HepG2 (cell line): ENCODE data around the gene ZNF284. TPM values are rescaled to one million over a fixed set of nuclear protein-coding genes. Genes with fewer than 3 reads are reported as not detected.

Experiments
- ATAC-seq: fragments of 200-7000 bp; cut with Tn5 transposase; 3 replicates; pipeline ENCODE4 v1.9.1; 2020; ENCODE audit warnings: mild to moderate bottlenecking, moderate library complexity
- BruUV-seq: library from RNA; stranded (reverse); fragments of 400-500 nt; replicated peaks from 2 replicates; lab custom pipeline; 2021; lab: Mats Ljungman, UMichigan
- CTCF ChIA-PET: fragments of 300-600 bp; formaldehyde crosslinking; extraction: SDS; loops from one replicate; lab custom pipeline; 2021; ENCODE audit warnings: low total read pairs, inconsistent platforms, low intra/inter-chr PET ratio; lab: Yijun Ruan, JAX
- POLR2A ChIA-PET: fragments of 350-600 bp; sonication (Branson Sonifier 250); formaldehyde crosslinking; loops from one replicate; lab custom pipeline; 2020; ENCODE audit warnings: antibody characterized with exemption, inconsistent platforms; lab: Yijun Ruan, JAX
- DNase-seq: peaks from one replicate; pipeline ENCODE4 v3.0.0-alpha.2; 2015; ENCODE audit warnings: low spot score
- FAIRE-seq: peaks from 3 replicates; lab custom pipeline; 2011; peaks lifted over from hg19 to GRCh38; lab: Jason Lieb, UNC
- H2AFZ ChIP-seq: one replicate; pipeline ENCODE4 v1.6.1; 2011; ENCODE audit warnings: low read length, inconsistent platforms
- H3K27ac ChIP-seq: fragments of 300-600 bp; 3 replicates; pipeline ENCODE4 v1.8.0; 2011; ENCODE audit warnings: mixed run types, mild to moderate bottlenecking, mixed read lengths, low read length, inconsistent platforms; ENCODE audit not compliant: insufficient read depth; ENCODE audit errors: extremely low read length
- H3K27me3 ChIP-seq, 2 experiments: fragments of 200-600 bp in 1 of 2; 2 replicates in 1 of 2; 3 replicates in 1 of 2; pipeline versions ENCODE4 v1.6.0 to v1.8.0; 2011; ENCODE audit warnings: low read length in 2 of 2, mild to moderate bottlenecking in 2 of 2, moderate library complexity in 2 of 2, inconsistent platforms in 1 of 2; ENCODE audit not compliant: insufficient read depth in 2 of 2, control insufficient read depth in 1 of 2
- H3K36me3 ChIP-seq, 2 experiments: fragments of 200-600 bp in 1 of 2; replicated peaks in 1 of 2; 2 replicates in 1 of 2; 3 replicates in 1 of 2; pipeline versions ENCODE4 v1.5.1 to v1.8.0; 2011; ENCODE audit warnings: low read length in 2 of 2, inconsistent platforms in 1 of 2; ENCODE audit not compliant: insufficient read depth in 2 of 2, control insufficient read depth in 1 of 2
- H3K4me1 ChIP-seq: 2 replicates; pipeline ENCODE4 v1.5.1; 2012; ENCODE audit warnings: low read length, inconsistent platforms; ENCODE audit not compliant: insufficient read depth
- H3K4me2 ChIP-seq: 2 replicates; pipeline ENCODE4 v1.6.0; 2011; ENCODE audit warnings: low read depth, low read length, inconsistent platforms
- H3K4me3 ChIP-seq, 3 experiments: fragments of 200-600 bp in 1 of 3; sonication (generic), shearing (Covaris generic) in 1 of 3; replicated peaks in 1 of 3; 2 replicates each; pipeline ENCODE4 v1.5.1; 2011 to 2016; ENCODE audit warnings: low read length in 3 of 3, inconsistent platforms in 2 of 3, low read depth in 2 of 3, mild to moderate bottlenecking in 2 of 3, control low read depth in 1 of 3, mixed read lengths in 1 of 3; ENCODE audit not compliant: insufficient read depth in 1 of 3
- H3K79me2 ChIP-seq: one replicate; pipeline ENCODE4 v1.6.1; 2011; ENCODE audit warnings: low read length, inconsistent platforms; ENCODE audit not compliant: insufficient read depth
- H3K9ac ChIP-seq: 2 replicates; pipeline ENCODE4 v1.6.0; 2011; ENCODE audit warnings: mild to moderate bottlenecking, low read depth, low read length, inconsistent platforms; ENCODE audit not compliant: insufficient read depth
- H3K9me3 ChIP-seq: 2 replicates; pipeline ENCODE4 v1.5.1; 2012; ENCODE audit warnings: mild to moderate bottlenecking, low read length
- H4K20me1 ChIP-seq: 2 replicates; pipeline ENCODE4 v1.6.0; 2011; ENCODE audit warnings: inconsistent platforms, mild to moderate bottlenecking, low read length, moderate library complexity; ENCODE audit not compliant: insufficient read depth
- ERF ChIP-seq: IDR thresholded peaks from 2 replicates; pipeline ENCODE4 v1.6.1; 2018; ENCODE audit warnings: missing biosample characterization, missing genetic modification reagents
- GATA4 ChIP-seq: sonication (generic); IDR thresholded peaks from 2 replicates; pipeline ENCODE4 v1.6.1; 2016; ENCODE audit warnings: antibody characterized with exemption, low read depth, borderline replicate concordance
- GLI4 ChIP-seq: sonication (generic); formaldehyde crosslinking; IDR thresholded peaks from 2 replicates; pipeline ENCODE4 v1.5.1; 2020; ENCODE audit warnings: missing genetic modification reagents, mild to moderate bottlenecking, moderate library complexity, borderline replicate concordance
- HBP1 ChIP-seq: IDR thresholded peaks from 2 replicates; pipeline ENCODE4 v1.6.1; 2016; ENCODE audit warnings: low read depth, control low read depth
- JUND ChIP-seq: sonication (generic); formaldehyde crosslinking; IDR thresholded peaks from 2 replicates; pipeline ENCODE4 v1.8.0; 2022; ENCODE audit warnings: mild to moderate bottlenecking, missing genetic modification reagents
- NFIB ChIP-seq: sonication (generic); formaldehyde crosslinking; IDR thresholded peaks from 2 replicates; pipeline ENCODE4 v1.9.0; 2021; ENCODE audit warnings: missing genetic modification reagents, mild to moderate bottlenecking, borderline replicate concordance
- RFXAP ChIP-seq: sonication (generic); formaldehyde crosslinking; IDR thresholded peaks from 2 replicates; pipeline ENCODE4 v1.4.0; 2020; ENCODE audit warnings: missing genetic modification reagents, borderline replicate concordance
- SKI ChIP-seq: fragments of 450-650 bp; IDR thresholded peaks from one replicate; pipeline ENCODE4 v1.6.1; 2018; ENCODE audit warnings: mild to moderate bottlenecking; ENCODE audit not compliant: partially characterized antibody
- ZBTB10 ChIP-seq: sonication (generic); formaldehyde crosslinking; IDR thresholded peaks from 2 replicates; pipeline ENCODE4 v1.4.0; 2020; ENCODE audit warnings: missing genetic modification reagents, borderline replicate concordance
- ZBTB7B ChIP-seq: sonication (generic); formaldehyde crosslinking; IDR thresholded peaks from 2 replicates; pipeline ENCODE4 v1.4.0; 2020; ENCODE audit warnings: missing genetic modification reagents
- ZMYM2 ChIP-seq: sonication (generic); formaldehyde crosslinking; IDR thresholded peaks from 2 replicates; pipeline ENCODE4 v1.8.0; 2022; ENCODE audit warnings: mild to moderate bottlenecking, missing genetic modification reagents
- ZNF143 ChIP-seq: sonication (generic); formaldehyde crosslinking; IDR thresholded peaks from 2 replicates; pipeline ENCODE4 v1.4.0; 2020; ENCODE audit warnings: missing genetic modification reagents
- ZNF747 ChIP-seq: sonication (generic); formaldehyde crosslinking; IDR thresholded peaks from 2 replicates; pipeline ENCODE4 v1.8.1; 2023; ENCODE audit warnings: missing genetic modification reagents, mild to moderate bottlenecking, borderline replicate concordance
- ZNF75D ChIP-seq: sonication (generic); formaldehyde crosslinking; IDR thresholded peaks from 2 replicates; pipeline ENCODE4 v1.8.1; 2023; ENCODE audit warnings: missing genetic modification reagents, mild to moderate bottlenecking, borderline replicate concordance
- WGBS: methylation state at CpG from one replicate; pipeline ENCODE4 v1.1.6; 2017; ENCODE audit warnings: low lambda C conversion rate; 5-methylcytosine and 5-hydroxymethylcytosine counted together
- in situ Hi-C: cut with HindIII; loops from 2 replicates; pipeline ENCODE4 v1.10.0; 2017; ENCODE audit warnings: low pct_unique_long_range_greater_than_20kb; ENCODE audit not compliant: extremely low pct_ligation_motif_present
- intact Hi-C: fragments of 100-400 bp; cut with micrococcal nuclease; formaldehyde crosslinking; loops from one replicate; pipeline ENCODE4 v1.10.0; 2022; ENCODE audit not compliant: unreplicated experiment
- polyA plus RNA-seq, 8 experiments: library from polyadenylated mRNA; depleted of rRNA in 3 of 8; stranded (reverse) in 7 of 8; unstranded in 1 of 8; fragments of >200 nt; fragmentation: Illumina TruSeq in 4 of 8; extraction: Trizol in 4 of 8; gene quantifications; 2 replicates each; pipeline versions ENCODE4 v1.2.1 to v1.2.3, GENCODE V29; 2011 to 2016; ENCODE audit warnings: low read depth in 4 of 8, missing spikeins in 1 of 8, mixed read lengths in 1 of 8; ENCODE audit not compliant: insufficient read depth in 1 of 8
- total RNA-seq, 5 experiments: library from RNA; depleted of rRNA; stranded (reverse); fragments of >200 nt; fragmentation: Illumina TruSeq; extraction: Trizol; gene quantifications; 2 replicates each; pipeline ENCODE4 v1.2.3, GENCODE V29; 2016; ENCODE audit warnings: low read depth in 1 of 5
- TF ChIP-seq, protein P1 (sequence below): IDR thresholded peaks from 2 replicates; pipeline ENCODE4 v1.6.1; 2016; ENCODE audit warnings: mild to moderate bottlenecking
- TF ChIP-seq, protein P2 (sequence below): sonication (generic); formaldehyde crosslinking; IDR thresholded peaks from 2 replicates; pipeline ENCODE4 v1.9.0; 2022; ENCODE audit warnings: missing genetic modification reagents, mild to moderate bottlenecking, borderline replicate concordance

Gene ZNF284
- total and polyA plus RNA-seq, 2 of the 13 experiments (the other 11 are each of a cell fraction or from before 2014, with no cell fraction given) = 1.2 to 2.3 TPM

DNA sequence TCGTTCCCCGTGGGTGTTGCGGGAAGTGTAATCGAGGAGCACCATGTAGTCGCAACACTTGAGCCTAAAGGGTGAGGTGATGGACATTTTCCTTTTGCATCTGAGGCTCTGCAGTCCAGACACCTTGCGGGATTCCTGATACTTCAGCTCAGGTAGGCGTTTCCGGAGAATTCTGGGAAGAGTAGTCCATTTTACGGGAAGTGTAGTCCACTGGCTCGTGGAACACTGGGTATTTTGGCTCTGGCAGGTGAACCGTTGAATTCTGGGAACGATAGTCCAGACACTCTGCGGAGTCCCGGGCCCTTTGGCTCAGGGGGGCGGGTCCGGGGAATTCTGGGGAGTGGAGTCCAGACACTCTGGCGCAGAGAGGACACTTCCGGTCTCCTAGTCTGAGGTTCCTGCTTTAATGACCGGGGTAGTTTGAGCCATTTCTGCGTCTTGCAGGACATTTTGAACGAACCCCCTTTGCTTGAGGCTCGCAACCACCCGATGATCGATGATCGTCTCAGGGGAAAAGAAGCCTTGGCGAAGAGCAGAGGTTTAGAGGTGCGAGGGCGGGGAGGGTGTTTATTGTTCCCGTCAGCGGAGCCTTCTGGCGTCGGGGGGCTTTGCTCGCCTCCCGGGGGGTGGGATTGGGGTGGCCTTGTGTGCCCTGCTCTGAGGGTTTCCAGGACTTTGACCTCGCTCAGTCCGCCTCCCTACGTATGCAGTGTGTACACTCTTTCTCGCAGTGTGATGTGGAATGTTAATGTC lies 20.1 kb upstream of the ZNF284 start, which contains the start of gene ZNF223:
ZNF223 (plus strand) TSS at position 387 of the 753 bp plus-strand sequence. CDS start 3,141 bp downstream, outside the sequence.
- Histone ChIP-seq H4K20me1 (no peaks in the 10 kb centered on the region), H3K4me1 (peaks cover 32% of the 10 kb centered on the region), H3K4me2 (peak within 1 kb of the TSS; percentile 69), H3K79me2 (peaks cover 4% of the 10 kb centered on the region), H3K27me3 (no peaks in the 10 kb centered on the region; a peak in 1 of 5 replicates), H3K27ac (peak within 1 kb of the TSS; percentile 89), H3K4me3 (peak within 1 kb of the TSS; percentile 73 to 78 (median 78)), H3K9me3 (no peaks in the 10 kb centered on the region), H2AFZ (peak within 1 kb of the TSS; percentile 95), H3K9ac (peak within 1 kb of the TSS; percentile 82), H3K36me3 (0 out of 5 replicates have a peak, but pooled peaks cover 1 to 8% of the 10 kb centered on the region in 2 experiments)
- DNase-seq (peak; percentile 94), ATAC-seq (peak; percentile 99), FAIRE-seq (peak; percentile 89)
- WGBS = 9% methylated on average over 16 of the region's 38 CpGs
- ChIA-PET CTCF (no interaction called here), POLR2A (interaction anchor here (0.7 to 3.4 kb wide), 11 partner anchors 9 to 160 kb away, joined by 3 to 17 read pairs (median 6); partner anchors contain the start of genes ZNF224, ZNF226, ZNF227 and ZNF230)
- intact Hi-C loops = no loop called here
- in situ Hi-C loops = no loop called here
- no TSS peak for BruUV-seq
- TF ChIP-seq ZBTB10 (CRISPR knock-in tag) (0 out of 2 replicates have a peak, but pooled peaks have one; percentile 70), ERF (CRISPR knock-in tag) (no peak), ZNF143 (CRISPR knock-in tag) (peak; percentile 97), GATA4 (no peak), ZNF75D (CRISPR knock-in tag) (no peak), SKI (peak; percentile 62), RFXAP (CRISPR knock-in tag) (no peak), HBP1 (CRISPR knock-in tag) (peak; percentile 52; the same call in 1 of the 2 replicates), NFIB (CRISPR knock-in tag) (no peak), ZMYM2 (no peak), ZNF747 (CRISPR knock-in tag) (no peak), JUND (no peak), ZBTB7B (CRISPR knock-in tag) (peak; percentile 43; the same call in 1 of the 2 replicates), GLI4 (no peak)
- TF ChIP-seq, protein P1, sequence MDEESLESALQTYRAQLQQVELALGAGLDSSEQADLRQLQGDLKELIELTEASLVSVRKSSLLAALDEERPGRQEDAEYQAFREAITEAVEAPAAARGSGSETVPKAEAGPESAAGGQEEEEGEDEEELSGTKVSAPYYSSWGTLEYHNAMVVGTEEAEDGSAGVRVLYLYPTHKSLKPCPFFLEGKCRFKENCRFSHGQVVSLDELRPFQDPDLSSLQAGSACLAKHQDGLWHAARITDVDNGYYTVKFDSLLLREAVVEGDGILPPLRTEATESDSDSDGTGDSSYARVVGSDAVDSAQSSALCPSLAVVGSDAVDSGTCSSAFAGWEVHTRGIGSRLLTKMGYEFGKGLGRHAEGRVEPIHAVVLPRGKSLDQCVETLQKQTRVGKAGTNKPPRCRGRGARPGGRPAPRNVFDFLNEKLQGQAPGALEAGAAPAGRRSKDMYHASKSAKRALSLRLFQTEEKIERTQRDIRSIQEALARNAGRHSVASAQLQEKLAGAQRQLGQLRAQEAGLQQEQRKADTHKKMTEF = peak; percentile 65
- TF ChIP-seq, protein P2, sequence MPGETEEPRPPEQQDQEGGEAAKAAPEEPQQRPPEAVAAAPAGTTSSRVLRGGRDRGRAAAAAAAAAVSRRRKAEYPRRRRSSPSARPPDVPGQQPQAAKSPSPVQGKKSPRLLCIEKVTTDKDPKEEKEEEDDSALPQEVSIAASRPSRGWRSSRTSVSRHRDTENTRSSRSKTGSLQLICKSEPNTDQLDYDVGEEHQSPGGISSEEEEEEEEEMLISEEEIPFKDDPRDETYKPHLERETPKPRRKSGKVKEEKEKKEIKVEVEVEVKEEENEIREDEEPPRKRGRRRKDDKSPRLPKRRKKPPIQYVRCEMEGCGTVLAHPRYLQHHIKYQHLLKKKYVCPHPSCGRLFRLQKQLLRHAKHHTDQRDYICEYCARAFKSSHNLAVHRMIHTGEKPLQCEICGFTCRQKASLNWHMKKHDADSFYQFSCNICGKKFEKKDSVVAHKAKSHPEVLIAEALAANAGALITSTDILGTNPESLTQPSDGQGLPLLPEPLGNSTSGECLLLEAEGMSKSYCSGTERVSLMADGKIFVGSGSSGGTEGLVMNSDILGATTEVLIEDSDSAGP (CRISPR knock-in tag) = peak; percentile 45; the same call in 1 of the 2 replicates
